ENCODE data around the gene CELF1.

Gene CELF1

DNA sequence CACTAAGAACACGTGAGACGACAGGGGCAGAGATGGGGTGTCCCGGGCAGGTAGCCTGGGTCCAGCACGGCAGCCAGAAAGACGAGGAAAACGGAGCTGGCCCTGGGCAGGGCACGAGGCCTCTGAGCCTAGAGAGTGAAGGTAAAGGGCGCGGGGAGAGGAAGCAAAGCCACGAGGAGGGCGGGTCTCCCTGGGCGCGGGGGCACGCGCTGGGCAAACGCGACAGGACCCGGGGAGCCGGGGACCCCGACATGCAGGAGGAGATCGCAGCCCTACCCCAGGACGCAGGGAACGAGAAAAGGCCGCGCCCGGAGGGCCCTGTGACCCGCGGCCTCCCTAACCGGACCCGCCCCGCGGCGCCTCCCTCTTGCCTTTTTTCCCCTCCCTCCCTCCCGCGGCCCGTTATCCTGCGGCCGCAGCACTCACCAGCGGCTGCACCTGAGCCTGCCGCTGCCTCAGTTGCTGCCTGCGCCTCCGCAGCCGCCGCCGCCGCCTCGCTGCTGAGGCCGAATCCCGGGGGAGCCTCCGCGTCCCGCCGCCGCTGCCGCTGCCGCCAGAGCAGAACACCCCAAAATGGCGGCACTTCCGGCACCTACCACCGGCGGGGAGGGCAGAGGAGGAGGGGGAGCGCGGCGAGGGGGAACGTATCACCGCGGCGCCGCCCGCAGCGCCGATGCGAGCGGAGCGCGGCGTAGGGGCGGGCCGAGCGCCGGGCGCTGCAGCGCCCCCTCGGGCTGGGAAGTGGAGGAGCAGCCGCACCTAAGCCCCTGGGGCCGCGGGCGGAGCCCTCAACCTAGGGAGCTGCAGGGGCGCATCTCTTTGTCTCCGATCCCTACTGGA is at the start of gene CELF1:
CELF1 (minus strand) TSS at position 567 of the 840 bp plus-strand sequence. CDS start 53,609 bp downstream, outside the sequence.
- peak; percentile 95 for DNase-seq

DNA sequence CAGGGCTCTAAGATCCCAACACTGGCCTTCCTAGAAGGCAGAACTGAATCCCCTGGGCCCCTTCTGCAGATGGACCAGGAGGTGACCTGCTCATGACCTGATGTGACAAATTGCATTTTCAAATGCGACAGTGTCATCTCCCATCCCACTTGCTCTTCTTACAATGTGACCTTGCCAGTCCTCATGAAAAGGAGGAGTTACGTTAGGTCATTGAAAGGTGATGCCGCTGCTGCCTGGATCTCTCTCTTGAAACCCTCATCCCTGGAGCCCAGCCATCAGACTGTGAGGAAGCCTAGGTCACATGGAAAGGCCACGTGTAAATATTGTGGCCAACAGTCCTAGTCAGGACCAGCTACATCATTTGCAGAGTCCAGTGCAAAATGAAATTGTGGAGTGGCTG is 47.0 kb upstream of the CELF1 start:
- no peak for DNase-seq

DNA sequence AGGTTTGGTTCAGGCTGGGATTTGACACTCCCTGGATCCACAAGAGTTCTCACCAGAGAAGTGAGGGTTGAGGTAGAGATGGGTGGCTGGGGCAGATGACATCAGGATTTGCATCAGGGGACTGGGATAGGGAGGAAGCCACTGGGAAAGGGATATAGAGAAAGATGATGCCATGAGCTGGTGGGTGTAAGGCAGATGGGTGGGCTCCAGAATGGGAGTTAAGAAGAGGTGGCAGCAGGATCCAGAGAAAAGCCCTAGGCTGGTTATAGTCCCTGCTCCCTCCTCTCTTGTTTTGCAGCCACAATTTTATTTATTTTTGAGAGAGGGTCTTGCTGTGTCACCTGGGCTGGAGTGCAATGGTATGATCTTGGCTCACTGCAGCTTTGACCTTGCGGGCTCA is 43.0 kb upstream of the CELF1 start:
- DNase-seq, result no peak

DNA sequence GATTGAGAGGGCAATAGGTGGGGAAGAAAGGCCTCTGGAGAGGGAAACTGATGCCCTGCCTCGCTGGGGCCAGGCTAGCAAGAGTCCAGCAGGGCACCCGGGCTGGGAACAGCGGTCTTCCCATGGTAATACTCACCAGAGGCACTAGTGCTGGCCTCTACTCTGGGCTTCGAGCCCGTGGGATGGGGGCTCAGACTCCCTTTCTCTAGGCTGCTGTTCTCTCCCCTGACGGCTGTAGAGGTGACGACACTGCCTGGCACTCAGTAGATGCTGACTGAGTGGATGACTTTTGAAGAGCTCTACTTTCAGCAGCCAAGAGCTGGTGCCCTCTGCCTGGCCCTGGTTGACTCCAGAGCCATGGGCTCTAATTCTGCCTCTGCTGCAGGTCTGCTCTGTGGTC is 42.1 kb upstream of the CELF1 start:
- no peak for DNase-seq

DNA sequence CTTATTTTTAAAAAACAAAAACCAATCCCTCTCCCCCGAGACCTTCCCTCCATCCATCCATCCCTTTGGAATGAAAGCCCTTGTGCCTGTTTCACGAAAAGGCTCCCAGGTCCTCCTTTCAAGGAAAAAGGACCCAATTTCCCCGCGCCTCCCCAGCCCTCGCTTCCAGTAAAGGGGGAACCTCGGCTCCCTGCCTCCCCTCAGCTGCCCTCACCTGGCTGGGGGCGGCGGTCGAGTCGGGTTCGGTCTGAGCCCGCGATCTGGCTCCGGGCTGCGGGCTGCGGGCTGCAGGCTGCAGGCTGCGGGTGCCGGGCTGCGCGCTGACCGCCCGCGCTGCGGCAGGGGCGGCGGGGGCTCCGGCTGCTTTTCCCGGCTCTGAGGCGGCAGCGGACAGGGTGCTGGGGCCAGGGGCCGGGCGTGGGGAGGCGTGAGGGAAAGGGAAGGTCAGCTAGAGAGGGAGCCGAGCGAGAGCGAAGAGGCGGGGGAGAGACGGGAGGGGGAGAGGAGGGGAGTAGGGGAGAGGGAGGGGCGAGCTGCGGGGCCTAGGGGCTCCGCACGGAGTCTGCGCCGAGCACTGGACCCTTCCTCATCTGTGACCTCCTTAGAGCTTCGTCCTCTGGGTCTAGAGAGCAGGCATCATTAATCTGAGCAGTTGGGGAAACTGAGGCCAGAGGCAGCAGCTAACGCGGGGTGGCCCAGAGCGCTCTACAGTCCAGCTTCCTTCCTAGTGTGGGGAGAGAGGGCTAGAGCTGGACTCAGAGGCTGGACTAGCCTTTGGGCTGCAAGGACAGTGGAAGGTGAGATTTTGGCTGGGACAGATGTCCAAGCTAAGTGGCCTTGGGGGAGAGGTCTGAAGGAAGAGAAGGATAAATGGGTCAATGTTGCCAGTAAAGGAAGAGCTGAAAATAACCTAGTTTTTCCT is 41.3 kb upstream of the CELF1 start, which contains the start of gene C1QTNF4:
C1QTNF4 (minus strand) TSS at position 478 of the 922 bp plus-strand sequence. CDS start 3,601 bp downstream, outside the sequence.
- DNase-seq, result no peak

DNA sequence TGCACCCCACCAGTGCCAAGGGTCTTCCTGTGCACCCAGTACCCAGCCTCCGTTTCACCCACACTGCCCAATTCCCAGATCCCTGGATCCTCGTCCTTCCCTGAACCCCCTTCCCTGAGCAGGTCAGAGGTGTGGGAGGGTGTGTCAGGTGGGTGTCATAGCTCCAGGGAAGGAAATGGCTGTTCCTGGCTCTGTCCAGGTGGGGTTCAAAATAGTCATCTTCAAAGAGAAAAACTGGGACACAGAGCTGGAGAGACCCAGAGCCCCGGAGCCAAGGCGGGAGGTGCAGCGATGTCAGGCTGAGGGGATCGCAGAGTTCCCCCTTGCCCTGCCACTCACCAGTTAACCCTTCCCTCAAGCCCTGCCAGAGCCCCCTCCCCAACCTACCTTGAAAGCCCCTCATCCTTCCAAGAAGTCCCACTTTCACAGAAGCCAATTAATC is 40.6 kb upstream of the CELF1 start:
- DNase-seq, result no peak

DNA sequence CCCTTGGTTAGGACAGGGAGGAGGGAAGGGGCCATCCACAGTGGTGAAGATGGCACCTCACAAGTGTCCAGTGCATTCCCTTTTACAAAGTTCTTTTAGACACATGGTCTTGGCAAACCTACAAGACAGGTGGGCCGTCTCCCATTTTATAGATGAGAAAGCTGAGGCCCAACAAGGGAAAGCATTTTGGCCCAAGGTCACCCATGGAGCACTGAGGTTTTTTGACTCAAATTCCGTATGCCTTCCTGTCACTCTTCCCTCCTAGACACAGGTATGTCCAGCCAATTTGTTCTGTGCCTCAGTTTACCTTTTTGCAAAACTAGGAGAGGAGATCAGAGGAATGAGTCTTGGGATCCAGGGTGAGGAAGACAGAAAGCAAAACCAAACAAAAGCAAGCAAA is 40.0 kb upstream of the CELF1 start:
- no peak for DNase-seq

DNA sequence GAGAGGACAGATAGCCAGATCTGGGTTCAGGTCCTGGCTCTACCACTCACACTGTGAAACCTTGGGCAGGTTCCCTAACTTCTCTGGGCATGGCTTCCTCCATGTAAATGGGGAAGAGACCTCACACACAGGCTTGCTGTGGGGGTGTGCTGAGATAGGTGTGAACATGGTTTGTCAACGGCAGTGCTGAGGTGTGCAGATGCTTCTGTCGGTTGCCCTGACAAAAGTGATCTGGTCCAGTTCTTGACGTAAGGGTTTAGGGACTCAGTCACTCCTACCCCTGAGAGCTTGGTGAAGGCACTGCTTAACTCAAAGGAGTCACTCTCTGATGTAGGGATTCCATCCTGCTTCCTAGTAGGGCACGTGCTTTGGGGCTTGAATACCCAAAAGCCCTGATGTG is 39.3 kb upstream of the CELF1 start:
- no peak for DNase-seq

DNA sequence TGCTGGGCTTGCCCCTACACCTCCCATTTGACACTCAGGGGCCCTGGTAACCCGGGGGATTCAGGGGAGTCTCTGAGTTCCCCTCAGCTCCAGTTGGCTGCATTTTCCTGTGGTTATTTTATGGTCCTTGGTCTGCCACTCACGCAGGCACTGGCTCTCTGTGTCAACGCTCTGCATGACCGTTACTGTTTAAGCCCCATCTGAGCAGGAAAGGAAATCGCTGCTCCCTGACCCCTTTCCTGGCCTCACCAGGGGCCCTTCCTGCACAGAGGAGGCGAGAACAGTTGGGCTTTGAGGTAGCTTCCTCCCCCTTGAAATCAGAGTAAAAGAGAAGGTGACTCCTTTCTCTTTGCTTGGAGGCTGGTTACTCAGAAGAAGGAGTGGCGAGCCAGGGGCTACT is 38.8 kb upstream of the CELF1 start:
- no peak for DNase-seq

DNA sequence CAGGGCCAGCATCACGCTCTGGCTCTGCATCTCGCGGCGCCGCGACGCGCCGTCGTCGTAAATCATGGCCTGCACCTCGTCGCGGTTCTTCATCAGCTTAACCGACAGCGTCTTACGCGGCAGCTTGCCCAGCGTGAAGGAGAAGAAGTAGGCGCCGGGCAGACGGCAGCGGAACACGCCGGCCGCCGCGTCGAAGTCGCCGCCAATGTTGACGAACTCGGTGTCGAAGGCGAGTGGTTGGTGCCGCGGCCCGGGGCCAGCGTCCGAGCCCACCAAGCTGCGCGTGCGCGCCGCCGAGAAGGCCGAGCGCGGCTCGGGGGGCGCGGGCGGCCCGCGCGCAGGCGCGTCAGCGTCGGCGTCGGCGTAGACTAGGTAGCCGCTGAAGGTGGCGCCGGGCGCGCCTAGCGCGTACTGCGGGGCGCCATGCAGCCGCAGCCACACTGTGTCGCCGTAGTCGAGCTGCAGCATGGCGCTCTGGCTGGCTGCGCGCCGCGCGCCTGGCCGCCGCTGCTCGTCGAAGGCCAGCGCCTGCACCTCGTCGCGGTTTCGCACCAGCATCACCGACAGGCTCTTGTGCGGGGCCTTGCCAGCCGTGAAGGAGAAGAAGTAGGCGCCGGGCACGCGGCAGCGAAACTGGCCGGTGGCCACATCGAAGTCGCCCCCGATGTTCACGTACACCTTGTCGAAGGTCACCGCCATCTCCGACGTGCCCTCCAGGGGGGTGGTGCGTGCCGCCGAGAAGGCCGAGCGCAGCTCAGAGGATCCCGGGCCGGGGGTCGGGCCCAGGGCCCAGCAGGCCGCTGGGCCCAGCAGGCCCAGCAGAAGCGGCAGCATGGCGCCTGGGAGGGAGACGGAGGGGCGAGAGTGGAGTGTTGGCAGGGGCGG is 37.3 kb upstream of the CELF1 start:
- DNase-seq, result no peak

DNA sequence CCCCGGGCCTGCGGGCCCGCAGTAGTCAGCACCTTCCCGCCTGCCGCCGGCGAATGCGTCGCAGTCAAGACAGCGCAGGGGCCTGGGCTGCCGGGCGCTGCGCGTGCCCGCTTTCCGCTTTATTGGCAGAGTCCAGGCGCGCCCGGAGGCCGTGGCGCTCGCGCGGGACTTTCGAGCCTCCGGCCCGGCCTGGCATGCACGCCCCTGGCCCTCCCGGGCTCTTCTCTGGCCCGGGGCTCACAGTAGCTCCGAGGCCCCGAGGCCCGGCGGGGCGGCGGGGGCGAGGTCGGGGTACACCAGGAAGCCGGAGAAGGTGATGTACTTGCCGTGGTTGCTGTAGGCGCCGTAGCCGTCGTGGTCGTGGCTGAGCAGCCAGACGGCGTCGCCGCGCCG is 36.6 kb upstream of the CELF1 start:
- no peak for DNase-seq

DNA sequence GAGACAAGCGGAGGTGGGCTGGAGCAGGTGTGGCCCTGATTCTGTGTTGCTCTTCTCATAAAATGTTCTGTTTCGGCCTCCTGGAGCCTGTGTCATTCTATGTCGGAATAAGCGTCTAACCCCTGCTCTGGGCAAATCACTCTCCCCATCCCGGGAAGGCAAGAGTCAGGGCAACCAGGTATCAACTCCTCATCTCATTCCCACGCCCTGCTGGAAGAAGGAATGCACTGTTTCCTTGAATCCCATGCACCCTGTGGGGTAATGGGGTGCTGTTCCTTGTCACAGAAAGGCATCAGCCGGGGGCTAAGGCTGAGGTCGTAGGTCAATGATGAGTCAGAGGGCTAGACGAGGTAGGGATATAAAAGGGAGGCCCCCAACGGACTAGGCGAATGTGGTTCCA is 36.2 kb upstream of the CELF1 start:
- no peak for DNase-seq

DNA sequence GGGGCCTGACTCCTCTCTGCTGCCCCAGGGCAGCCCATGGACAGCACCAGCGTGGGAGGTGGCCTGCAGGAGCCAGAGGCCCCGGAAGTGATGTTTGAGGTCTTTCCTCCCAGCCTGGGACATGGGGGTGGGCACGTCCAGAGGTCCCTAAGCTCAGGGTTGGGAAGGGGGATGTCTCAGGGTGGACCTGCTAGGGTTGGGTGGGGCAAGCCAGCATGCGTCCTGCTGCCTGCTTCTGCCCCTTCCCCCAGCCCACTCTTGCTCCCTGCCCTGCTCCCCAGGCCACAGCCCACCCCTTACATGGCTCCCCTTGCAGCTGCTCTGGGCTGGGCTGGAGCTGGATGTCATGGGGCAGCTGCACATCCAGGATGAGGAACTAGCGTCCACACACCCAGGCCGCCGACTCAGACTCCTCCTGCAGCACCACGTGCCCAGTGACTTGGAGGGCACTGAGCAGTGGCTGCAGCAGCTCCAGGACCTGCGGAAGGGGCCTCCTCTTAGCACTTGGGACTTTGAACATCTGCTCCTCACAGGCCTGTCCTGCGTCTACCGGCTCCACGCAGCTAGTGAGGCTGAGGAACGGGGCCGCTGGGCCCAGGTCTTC is 34.9 kb upstream of the CELF1 start:
- no peak for DNase-seq

DNA sequence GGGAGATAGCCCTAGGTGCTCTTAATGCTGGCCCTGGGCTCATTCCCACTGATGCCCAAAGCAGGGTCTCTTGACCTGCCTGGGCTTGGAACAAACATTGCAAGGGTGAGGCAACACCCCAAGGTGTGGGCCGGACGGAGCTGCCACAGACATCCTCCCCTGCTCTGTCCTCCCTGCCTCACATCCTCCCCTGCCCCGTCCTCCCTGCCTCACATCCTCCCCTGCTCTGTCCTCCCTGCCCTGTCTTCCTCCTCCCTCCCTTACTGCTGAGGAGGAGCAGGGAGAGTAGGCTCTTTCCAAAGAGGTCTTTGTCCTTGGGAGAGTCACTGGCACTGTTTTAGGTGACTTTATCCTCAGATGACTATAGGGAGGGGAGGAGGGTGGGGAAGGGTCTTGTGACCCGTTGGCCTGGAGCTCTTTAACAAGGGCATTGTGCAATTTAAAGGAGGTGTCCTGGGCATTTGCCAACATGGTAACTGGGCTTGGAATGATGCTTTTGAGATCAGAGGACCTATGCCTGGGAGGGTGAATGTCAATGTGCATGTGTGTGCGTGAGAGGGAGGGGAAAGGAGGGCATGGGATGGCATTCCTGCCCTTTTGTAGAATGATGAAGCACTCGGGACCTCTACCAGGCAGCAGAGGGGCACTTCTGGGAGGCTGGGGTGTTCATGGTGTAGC is 34.2 kb upstream of the CELF1 start:
- DNase-seq, result no peak

DNA sequence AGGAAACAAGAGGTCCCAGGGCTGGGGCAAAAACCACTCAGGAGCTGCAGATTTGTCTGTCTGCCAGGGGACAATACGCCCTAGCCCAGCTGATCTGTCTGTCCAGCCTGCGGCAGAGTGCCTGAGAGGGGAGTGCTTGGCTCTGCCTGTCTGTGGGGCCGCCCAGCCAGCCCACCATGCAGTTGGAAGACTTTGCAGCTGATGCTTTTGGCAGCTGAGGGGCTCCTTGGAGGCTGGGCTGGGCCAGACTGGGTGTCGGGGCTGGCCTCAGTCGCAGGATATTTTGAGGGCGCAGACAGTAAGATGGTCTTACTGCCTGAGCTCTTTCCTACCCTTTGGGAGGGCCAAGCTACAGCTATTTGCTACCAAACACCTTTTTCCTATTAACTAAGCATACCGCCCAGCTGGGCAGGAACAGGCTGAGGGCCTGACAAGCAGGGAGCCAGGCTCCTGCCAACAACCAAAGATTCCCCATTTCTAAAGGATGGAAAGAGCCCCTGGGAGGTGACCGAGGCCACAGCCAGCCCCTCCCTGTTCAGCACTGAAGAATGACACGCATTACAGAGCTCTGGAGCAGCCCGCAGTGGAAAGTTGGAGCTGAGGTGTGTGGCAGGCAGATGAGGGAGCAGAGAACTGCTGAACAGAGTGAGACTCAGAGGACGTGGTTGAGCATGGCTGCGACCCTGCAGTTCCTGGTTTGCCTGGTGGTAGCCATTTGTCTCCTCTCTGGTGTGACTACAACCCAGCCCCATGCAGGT is 33.3 kb upstream of the CELF1 start, which contains the start of gene FAM180B:
FAM180B (plus strand) TSS at position 581 of the 758 bp plus-strand sequence; CDS start at position 672, 91 bp downstream.
- DNase-seq, result no peak

DNA sequence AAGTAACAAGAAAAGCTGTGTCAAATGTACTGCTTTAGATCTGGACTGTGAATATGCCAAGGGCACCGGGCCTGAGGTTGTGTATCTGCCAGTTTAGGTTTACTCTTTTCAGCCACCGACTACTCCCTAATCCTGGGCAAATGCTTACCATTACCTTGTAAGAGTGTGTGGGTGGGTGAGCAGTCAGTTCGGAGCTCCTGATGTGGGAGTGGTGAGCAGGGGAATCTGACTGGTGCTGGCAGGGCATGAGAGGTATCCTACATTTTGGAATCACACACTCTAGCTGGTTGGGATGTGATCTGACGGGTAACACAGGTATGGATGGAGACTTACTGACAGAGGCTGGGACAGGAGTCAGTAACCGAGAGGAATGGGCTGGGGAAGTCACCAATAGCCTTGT is 30.9 kb upstream of the CELF1 start:
- no peak for DNase-seq

DNA sequence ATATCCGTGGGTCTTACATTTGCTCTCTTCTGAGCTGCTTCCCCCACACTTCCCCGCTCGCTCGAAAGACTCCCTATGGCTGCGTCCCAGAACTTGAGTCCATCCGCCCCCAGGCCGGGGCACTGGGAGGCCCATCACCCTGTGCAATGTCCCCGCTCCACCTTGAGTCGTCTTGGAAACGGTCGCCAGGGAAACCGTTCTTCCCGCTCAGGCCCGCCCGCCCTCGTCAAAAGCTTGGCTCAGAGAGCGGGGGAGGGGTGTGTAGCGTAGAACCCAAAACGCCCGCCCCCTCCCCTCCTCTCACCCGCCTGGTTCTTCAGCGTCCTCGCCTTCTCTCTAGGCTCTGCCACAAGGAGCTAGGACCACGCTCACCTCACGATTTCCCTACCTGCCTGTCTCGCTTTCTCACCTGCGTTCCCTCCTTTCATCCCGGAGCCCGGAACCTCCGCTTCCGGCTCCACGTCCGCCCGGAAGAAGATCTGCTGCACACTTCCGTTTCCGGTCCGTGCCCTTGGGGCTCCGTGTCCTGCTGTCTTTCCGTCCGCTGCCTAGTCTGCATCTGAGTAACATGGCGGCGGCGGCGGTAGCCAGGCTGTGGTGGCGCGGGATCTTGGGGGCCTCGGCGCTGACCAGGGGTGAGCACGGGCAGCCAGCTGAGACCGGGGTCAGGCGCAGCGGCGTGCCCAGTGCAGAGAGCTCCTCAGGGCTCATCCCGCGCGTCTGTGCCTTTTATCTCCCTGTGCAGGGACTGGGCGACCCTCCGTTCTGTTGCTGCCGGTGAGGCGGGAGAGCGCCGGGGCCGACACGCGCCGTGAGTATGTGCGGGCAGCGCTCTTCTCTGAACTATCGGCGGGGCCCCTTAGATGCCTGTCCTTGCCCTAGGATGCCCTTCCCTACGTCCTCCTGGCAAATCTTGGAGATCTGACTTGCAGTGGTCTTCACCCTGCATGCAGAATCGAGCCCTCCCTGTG is 25.9 kb upstream of the CELF1 start, which contains the start of the genes KBTBD4 and NDUFS3:
KBTBD4 (minus strand) TSS at position 447 of the 971 bp plus-strand sequence; CDS start at position 428, 19 bp downstream.
NDUFS3 (plus strand) TSS at position 551 of the 971 bp plus-strand sequence; CDS start at position 569, 18 bp downstream.
- DNase-seq, result peak; percentile 95

DNA sequence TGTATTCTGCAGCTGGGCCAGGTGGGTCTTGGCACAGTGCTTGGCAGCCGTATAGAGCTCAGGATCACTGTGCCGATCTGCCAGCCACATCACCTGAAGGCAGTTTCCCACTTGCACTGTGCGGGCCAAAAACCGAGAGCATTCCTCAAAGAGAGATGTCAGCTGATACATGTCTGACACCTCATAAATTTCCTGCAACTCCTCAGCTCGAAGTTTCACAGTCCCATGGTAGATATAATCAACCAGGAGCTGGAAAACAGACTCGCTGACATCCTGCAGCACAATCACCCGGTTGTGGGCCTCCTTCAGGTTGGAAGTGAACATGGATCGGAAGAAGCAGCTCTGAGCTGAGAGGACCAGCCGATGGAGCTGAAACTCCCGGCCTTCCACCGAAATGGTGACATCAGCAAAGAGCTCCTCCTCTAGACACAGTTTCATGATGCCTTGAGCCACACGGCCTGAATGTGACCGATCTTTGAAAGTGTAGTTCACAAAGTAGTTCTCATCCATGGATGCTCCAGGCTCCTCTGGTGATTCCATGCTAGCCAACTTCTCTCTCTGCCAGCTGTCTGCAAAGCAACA is 24.6 kb upstream of the CELF1 start:
- DNase-seq, result no peak

DNA sequence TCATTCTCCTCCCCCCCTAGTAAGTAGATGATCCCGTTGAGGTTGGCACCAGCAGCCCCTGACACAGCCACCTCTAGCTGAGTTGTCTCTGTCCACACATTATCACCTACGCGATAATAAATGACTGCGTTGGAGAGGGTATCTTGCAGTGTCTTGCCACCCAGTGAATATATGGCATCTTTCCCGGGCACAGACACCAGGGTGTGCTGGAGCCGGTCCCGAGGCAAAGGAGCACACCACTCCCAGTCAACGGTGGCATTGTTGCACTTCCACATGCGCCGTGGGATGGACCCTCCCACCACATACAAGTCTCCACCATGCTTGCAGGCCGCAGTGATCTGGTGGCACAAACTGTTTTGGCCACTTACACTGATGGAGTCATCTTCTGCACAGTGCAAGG is 20.4 kb upstream of the CELF1 start:
- DNase-seq, result no peak
